SU-DHL-6 (cell line): ENCODE data around the gene HASPIN.

Source experiments
- EZH2phosphoT487 ChIP-seq: fragments of 200-600 bp; sonication (generic), shearing (Covaris generic); conservative IDR thresholded peaks from 2 replicates; pipeline ENCODE4 v1.6.1; 2018; ENCODE audit warnings: mild to moderate bottlenecking, antibody characterized with exemption, low read length, moderate library complexity, mixed read lengths
- TF ChIP-seq, protein P1 (sequence below): fragments of 200-600 bp; sonication (generic); IDR thresholded peaks from one replicate; pipeline ENCODE4 v1.5.1; 2017; ENCODE audit warnings: antibody characterized with exemption, mild to moderate bottlenecking, low read length, moderate library complexity; ENCODE audit not compliant: insufficient read depth, poor library complexity, severe bottlenecking

DNA sequence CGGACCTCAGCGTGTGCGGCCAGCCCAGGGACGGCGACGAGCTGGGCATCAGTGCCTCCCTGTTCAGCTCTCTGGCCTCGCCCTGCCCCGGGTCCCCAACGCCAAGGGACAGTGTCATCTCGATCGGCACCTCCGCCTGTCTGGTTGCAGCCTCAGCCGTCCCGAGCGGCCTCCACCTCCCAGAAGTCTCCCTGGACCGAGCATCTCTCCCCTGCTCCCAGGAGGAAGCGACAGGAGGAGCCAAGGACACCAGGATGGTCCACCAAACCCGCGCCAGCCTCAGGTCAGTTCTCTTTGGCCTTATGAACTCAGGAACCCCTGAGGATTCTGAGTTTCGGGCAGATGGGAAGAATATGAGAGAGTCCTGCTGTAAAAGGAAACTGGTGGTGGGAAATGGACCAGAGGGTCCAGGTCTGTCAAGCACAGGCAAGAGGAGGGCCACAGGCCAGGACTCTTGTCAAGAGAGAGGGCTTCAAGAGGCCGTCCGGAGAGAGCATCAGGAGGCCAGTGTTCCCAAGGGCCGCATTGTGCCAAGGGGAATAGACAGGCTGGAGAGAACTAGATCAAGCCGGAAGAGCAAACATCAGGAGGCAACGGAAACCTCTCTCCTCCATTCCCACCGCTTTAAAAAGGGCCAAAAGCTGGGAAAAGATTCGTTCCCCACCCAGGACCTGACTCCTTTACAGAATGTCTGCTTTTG is 825 bp downstream of the HASPIN start:
- TF ChIP-seq, protein P1, sequence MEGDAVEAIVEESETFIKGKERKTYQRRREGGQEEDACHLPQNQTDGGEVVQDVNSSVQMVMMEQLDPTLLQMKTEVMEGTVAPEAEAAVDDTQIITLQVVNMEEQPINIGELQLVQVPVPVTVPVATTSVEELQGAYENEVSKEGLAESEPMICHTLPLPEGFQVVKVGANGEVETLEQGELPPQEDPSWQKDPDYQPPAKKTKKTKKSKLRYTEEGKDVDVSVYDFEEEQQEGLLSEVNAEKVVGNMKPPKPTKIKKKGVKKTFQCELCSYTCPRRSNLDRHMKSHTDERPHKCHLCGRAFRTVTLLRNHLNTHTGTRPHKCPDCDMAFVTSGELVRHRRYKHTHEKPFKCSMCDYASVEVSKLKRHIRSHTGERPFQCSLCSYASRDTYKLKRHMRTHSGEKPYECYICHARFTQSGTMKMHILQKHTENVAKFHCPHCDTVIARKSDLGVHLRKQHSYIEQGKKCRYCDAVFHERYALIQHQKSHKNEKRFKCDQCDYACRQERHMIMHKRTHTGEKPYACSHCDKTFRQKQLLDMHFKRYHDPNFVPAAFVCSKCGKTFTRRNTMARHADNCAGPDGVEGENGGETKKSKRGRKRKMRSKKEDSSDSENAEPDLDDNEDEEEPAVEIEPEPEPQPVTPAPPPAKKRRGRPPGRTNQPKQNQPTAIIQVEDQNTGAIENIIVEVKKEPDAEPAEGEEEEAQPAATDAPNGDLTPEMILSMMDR = no peak
- TF ChIP-seq EZH2phosphoT487 = no peak
